IPS-NIHi11 (cell line): ENCODE measurements around the gene KCNH3.
"Not testable (repeated sequence)": the region's sequence is repeated elsewhere in the genome, so short reads cannot be mapped to it uniquely, and the experiment has no call there.

Experiments used
- DNase-seq: peaks from one replicate; pipeline ENCODE4 v3.0.0; 2012; ENCODE audit warnings: mixed read lengths, low spot score

The KCNH3 gene

GRCh38 chr12:49588281-49588680, 49.5 kb downstream of the KCNH3 start:
- no peak for DNase-seq

- DNase-seq: no peak
Measured at GRCh38 chr12:49588721-49589516, 50.1 kb downstream of the KCNH3 start.

- DNase-seq: no peak
Measured at GRCh38 chr12:49598527-49598926, 59.7 kb downstream of the KCNH3 start.

GRCh38 chr12:49599961-49600360, 61.1 kb downstream of the KCNH3 start:
- no peak for DNase-seq

- DNase-seq: no peak
Measured at GRCh38 chr12:49603721-49604120, 64.9 kb downstream of the KCNH3 start.

GRCh38 chr12:49604856-49605255, 66.0 kb downstream of the KCNH3 start:
- DNase-seq: no peak

GRCh38 chr12:49605539-49605938, 66.7 kb downstream of the KCNH3 start, which contains the start of gene FAM186B:
Gene FAM186B (minus strand): TSS chr12:49605639. CDS start chr12:49605477, 162 bp downstream.
- DNase-seq: not testable (repeated sequence)
